Duodenal mucosa (tissue), 2 donors: Measurements from ENCODE around the gene TNFRSF8.

Experiments used
- H3K27ac ChIP-seq: one replicate; pipeline ENCODE4 v1.7.0; 2013; ENCODE audit warnings: low read depth, low read length
- H3K27me3 ChIP-seq, 2 donors: one replicate each; pipeline ENCODE4 v1.7.0; 2013; ENCODE audit warnings: low read length in 2 of 2, control low read depth in 1 of 2; ENCODE audit not compliant: insufficient read depth in 2 of 2, control insufficient read depth in 1 of 2
- H3K36me3 ChIP-seq, 2 donors: one replicate each; pipeline ENCODE4 v1.7.0; 2013; ENCODE audit warnings: low read length in 2 of 2, control low read depth in 1 of 2; ENCODE audit not compliant: insufficient read depth in 2 of 2, control insufficient read depth in 1 of 2
- H3K4me1 ChIP-seq, 2 donors: one replicate each; pipeline ENCODE4 v1.7.0; 2013; ENCODE audit warnings: low read length in 2 of 2, control low read depth in 1 of 2; ENCODE audit not compliant: insufficient read depth in 2 of 2, control insufficient read depth in 1 of 2
- H3K4me3 ChIP-seq, 2 donors: one replicate each; pipeline ENCODE4 v1.7.0; 2013; ENCODE audit warnings: low read length in 2 of 2, low read depth in 1 of 2
- H3K9ac ChIP-seq, 2 donors: one replicate each; pipeline ENCODE4 v1.7.0; 2013; ENCODE audit warnings: low read length in 2 of 2, low read depth in 1 of 2
- H3K9me3 ChIP-seq, 2 donors: one replicate each; pipeline ENCODE4 v1.7.0; 2013; ENCODE audit warnings: low read length in 2 of 2, control low read depth in 1 of 2; ENCODE audit not compliant: control insufficient read depth in 1 of 2

The TNFRSF8 gene

DNA sequence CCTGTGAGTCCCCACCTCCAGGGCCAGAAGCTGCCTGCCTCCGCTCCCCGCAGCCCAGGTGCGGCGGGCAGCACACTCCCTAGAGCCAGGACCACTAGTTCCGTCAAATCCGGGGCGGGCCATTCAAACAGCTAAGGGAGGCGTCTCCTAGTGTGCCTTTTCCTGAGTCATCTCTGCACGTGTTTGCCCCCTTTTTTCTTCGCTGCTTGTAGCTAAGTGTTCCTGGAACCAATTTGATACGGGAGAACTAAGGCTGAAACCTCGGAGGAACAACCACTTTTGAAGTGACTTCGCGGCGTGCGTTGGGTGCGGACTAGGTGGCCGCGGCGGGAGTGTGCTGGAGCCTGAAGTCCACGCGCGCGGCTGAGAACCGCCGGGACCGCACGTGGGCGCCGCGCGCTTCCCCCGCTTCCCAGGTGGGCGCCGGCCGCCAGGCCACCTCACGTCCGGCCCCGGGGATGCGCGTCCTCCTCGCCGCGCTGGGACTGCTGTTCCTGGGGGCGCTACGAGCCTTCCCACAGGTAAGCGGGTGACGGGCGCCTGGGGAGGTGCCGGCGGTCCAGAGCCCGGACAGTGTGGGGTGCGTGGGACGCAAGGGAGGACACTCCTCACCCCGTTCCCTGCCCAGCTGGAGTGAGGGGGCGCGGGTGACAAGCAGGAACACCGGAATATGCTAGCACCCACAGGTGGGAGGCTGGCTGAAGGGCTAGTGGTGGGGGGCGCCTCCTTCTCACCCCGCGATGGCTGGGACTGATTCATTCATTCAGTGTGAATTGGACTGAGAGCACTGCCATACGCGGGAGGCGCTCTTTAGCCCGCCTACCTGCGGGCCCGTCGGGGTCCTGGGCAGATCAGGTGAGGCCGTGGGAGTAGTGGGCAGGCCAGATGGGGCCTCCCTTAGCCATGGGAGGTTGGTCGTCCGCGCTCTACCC, at the start of gene TNFRSF8:
Gene TNFRSF8, plus strand, starts transcription at position 163 of the 932 bp plus-strand sequence. Its CDS starts 296 bp downstream, at position 459.
- Histone ChIP-seq H3K27ac (no peak within 1 kb of the TSS), H3K27me3 (peaks cover 27 to 46% of the 10 kb centered on the region in 2 donors), H3K36me3 (no peaks in the 10 kb centered on the region), H3K4me3 (no peak within 1 kb of the TSS), H3K4me1 (no peaks in the 10 kb centered on the region), H3K9me3 (no peaks in the 10 kb centered on the region), H3K9ac (no peak within 1 kb of the TSS)

- Histone ChIP-seq H3K27ac (no peak overlapping the region), H3K4me1 (no peaks in the 10 kb centered on the region)
Measured at GRCh38 chr1:12014141-12014991, 48.7 kb upstream of the TNFRSF8 start.

GRCh38 chr1:12015001-12015491, 48.1 kb upstream of the TNFRSF8 start:
- peaks cover 1 to 5% of the 10 kb centered on the region in 2 donors for H3K4me1 ChIP-seq
- H3K27ac ChIP-seq: no peak overlapping the region
- no peaks in the 10 kb centered on the region for H3K9me3 ChIP-seq
- no peak overlapping the region for H3K9ac ChIP-seq
- peaks cover 20 to 37% of the 10 kb centered on the region in 2 donors for H3K36me3 ChIP-seq
- no peak overlapping the region for H3K4me3 ChIP-seq
- H3K27me3 ChIP-seq: no peaks in the 10 kb centered on the region

More at GRCh38 chr1:12014141-12014991, 48.7 kb upstream of the TNFRSF8 start:
- Histone ChIP-seq H3K4me3 (no peak overlapping the region), H3K36me3 (peaks cover 22 to 44% of the 10 kb centered on the region in 2 donors), H3K9me3 (no peaks in the 10 kb centered on the region), H3K9ac (peak overlapping the region in 1 of 2 donors; percentile 3), H3K27me3 (no peaks in the 10 kb centered on the region)

DNA sequence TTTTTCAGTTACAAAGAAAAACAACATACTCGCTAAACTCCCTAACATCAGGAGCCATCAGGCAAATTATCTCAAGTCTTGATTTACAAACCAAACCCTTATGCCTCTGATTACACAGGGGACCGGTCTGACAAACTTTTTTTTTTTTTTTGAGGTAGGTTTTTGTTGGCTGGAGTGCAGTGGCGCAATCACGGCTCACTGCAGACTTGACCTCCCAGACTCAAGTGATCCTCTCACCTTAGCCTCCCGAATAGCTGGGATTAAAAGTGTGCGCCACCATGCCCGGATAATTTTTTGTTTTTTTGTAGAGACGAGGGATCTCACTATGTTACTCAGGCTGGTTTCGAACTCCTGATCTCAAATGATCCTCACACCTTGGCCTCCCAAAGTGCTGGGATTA, 47.6 kb upstream of the TNFRSF8 start:
- Histone ChIP-seq H3K36me3 (peaks cover 17 to 33% of the 10 kb centered on the region in 2 donors), H3K27ac (no peak overlapping the region), H3K4me3 (no peak overlapping the region), H3K27me3 (no peaks in the 10 kb centered on the region), H3K9ac (no peak overlapping the region), H3K9me3 (no peaks in the 10 kb centered on the region), H3K4me1 (peaks cover 5 to 9% of the 10 kb centered on the region in 2 donors)

GRCh38 chr1:12016182-12016581, 46.9 kb upstream of the TNFRSF8 start:
- H3K27me3 ChIP-seq: no peaks in the 10 kb centered on the region
- no peak overlapping the region for H3K27ac ChIP-seq
- peaks cover 14 to 26% of the 10 kb centered on the region in 2 donors for H3K36me3 ChIP-seq
- H3K4me1 ChIP-seq: peaks cover 5 to 9% of the 10 kb centered on the region in 2 donors
- H3K9ac ChIP-seq: no peak overlapping the region
- no peaks in the 10 kb centered on the region for H3K9me3 ChIP-seq
- no peak overlapping the region for H3K4me3 ChIP-seq

- H3K36me3 ChIP-seq: peaks cover 7 to 18% of the 10 kb centered on the region in 2 donors
- H3K9me3 ChIP-seq: no peaks in the 10 kb centered on the region
- no peaks in the 10 kb centered on the region for H3K27me3 ChIP-seq
- H3K27ac ChIP-seq: peak overlapping the region; percentile 50
- peaks cover 5 to 9% of the 10 kb centered on the region in 2 donors for H3K4me1 ChIP-seq
- H3K9ac ChIP-seq: peak overlapping the region; percentile 54 to 87
- peak overlapping the region; percentile 77 to 92 for H3K4me3 ChIP-seq
Measured at GRCh38 chr1:12019858-12020509, 43.1 kb upstream of the TNFRSF8 start.

DNA sequence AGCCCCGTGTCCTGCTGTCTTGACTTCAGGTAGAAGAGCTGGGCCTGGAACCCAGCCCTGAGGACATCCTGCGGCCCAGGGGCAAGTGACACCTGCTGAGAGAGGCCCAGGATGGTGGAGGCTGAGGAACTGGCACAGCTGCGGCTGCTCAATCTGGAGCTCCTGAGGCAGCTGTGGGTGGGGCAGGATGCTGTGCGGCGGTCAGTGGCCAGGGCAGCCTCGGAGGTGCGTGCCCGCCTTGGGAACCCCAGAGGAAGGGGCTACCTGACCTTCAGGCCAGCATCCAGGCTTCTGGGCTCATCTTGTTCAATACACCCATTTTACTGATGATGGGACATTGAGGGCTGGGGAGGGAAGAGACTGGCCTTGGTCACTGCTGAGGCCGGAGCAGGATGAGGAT, 41.5 kb upstream of the TNFRSF8 start:
- no peak overlapping the region for H3K9ac ChIP-seq
- peaks cover 5 to 9% of the 10 kb centered on the region in 2 donors for H3K4me1 ChIP-seq
- no peaks in the 10 kb centered on the region for H3K9me3 ChIP-seq
- no peak overlapping the region for H3K4me3 ChIP-seq
- H3K27me3 ChIP-seq: no peaks in the 10 kb centered on the region
- peaks cover 11 to 24% of the 10 kb centered on the region in 2 donors for H3K36me3 ChIP-seq
- no peak overlapping the region for H3K27ac ChIP-seq

- H3K27me3 ChIP-seq: no peaks in the 10 kb centered on the region
- H3K36me3 ChIP-seq: peaks cover 13 to 24% of the 10 kb centered on the region in 2 donors
- no peak overlapping the region for H3K27ac ChIP-seq
- H3K9ac ChIP-seq: no peak overlapping the region
- no peaks in the 10 kb centered on the region for H3K9me3 ChIP-seq
- no peak overlapping the region for H3K4me3 ChIP-seq
- peaks cover 5 to 9% of the 10 kb centered on the region in 2 donors for H3K4me1 ChIP-seq
Measured at GRCh38 chr1:12022036-12022435, 41.1 kb upstream of the TNFRSF8 start.

DNA sequence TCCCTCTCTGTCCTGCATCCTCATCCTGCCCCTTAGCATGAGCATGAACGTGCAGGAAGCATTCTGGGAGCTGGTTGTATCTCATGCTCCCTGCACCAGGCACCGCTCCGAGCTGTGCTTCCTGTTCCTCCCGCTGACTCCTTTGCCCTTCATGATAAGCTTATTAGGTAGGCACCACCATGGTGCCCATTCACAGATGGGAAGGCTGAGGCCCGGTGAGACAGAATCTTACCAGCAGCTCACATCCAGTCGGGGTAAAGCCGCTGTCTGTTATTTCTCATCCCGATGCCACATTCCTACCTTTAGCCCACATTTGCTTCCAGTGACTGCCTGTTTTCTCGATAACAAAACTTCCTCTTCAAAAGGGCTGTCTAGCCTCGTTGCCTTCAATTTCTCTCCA, 36.5 kb upstream of the TNFRSF8 start:
- Histone ChIP-seq H3K4me1 (no peaks in the 10 kb centered on the region), H3K36me3 (peaks cover 18 to 41% of the 10 kb centered on the region in 2 donors), H3K4me3 (no peak overlapping the region), H3K27ac (no peak overlapping the region), H3K27me3 (no peaks in the 10 kb centered on the region), H3K9ac (no peak overlapping the region), H3K9me3 (no peaks in the 10 kb centered on the region)
